ENCODE results near the gene SCG2.

- TF ChIP-seq CTCF (IDR thresholded peaks at IDR 0.05) (no peak), POLR2A (IDR thresholded peaks at IDR 0.05) (no peak)
Measured at GRCh38 chr2:223594831-223595230, 7.3 kb downstream of the SCG2 start.

Measured in Peyer's patch (tissue), 4 donors.